H1 (cell line): ENCODE results near the gene DCHS1. TPM values are rescaled to one million over a fixed set of nuclear protein-coding genes. Genes with fewer than 3 reads are reported as not detected.

Experiments used
- CTCF ChIA-PET: fragments of 300-600 bp; sonication (Branson Sonifier 250); formaldehyde crosslinking; loops from one replicate; lab custom pipeline; 2021; ENCODE audit not compliant: partially characterized antibody; lab: Charles Lee
- POLR2A ChIA-PET: fragments of 300-600 bp; sonication (Branson Sonifier 250); formaldehyde crosslinking; loops from one replicate; lab custom pipeline; 2021; ENCODE audit warnings: inconsistent platforms; ENCODE audit not compliant: partially characterized antibody; lab: Charles Lee
- DNase-seq, 2 experiments: peaks; one replicate each; pipeline versions ENCODE4 v3.0.0 to v3.0.0-alpha.2; 2010 to 2022; ENCODE audit warnings: low spot score in 2 of 2, low read depth in 1 of 2, mixed read lengths in 1 of 2
- FAIRE-seq: peaks from 2 replicates; lab custom pipeline; 2011; peaks lifted over from hg19 to GRCh38; lab: Jason Lieb, UNC
- H2AFZ ChIP-seq: 2 replicates; pipeline ENCODE4 v1.8.1; 2012; ENCODE audit warnings: low read length, inconsistent platforms
- H2AK5ac ChIP-seq: 2 replicates; pipeline ENCODE4 v1.6.1; 2013; ENCODE audit warnings: low read depth, low read length
- H2BK120ac ChIP-seq: replicated peaks from 2 replicates; pipeline ENCODE3; 2013; ENCODE audit warnings: low read depth, low read length, inconsistent platforms
- H2BK12ac ChIP-seq: 2 replicates; pipeline ENCODE4 v1.6.1; 2013; ENCODE audit warnings: low read depth, low read length
- H2BK15ac ChIP-seq: 2 replicates; pipeline ENCODE4 v1.6.1; 2013; ENCODE audit warnings: low read length
- H2BK20ac ChIP-seq: 2 replicates; pipeline ENCODE4 v1.6.1; 2013; ENCODE audit warnings: low read length
- H2BK5ac ChIP-seq: 2 replicates; pipeline ENCODE4 v1.6.1; 2013; ENCODE audit warnings: low read depth, low read length
- H3K14ac ChIP-seq: 2 replicates; pipeline ENCODE4 v1.6.1; 2013; ENCODE audit warnings: inconsistent platforms; ENCODE audit not compliant: insufficient read length
- H3K18ac ChIP-seq: 2 replicates; pipeline ENCODE4 v1.6.1; 2013; ENCODE audit warnings: low read length; ENCODE audit errors: extremely low read depth
- H3K23ac ChIP-seq: 2 replicates; pipeline ENCODE4 v1.6.1; 2013; ENCODE audit warnings: inconsistent platforms; ENCODE audit not compliant: insufficient read length
- H3K23me2 ChIP-seq: 2 replicates; pipeline ENCODE4 v1.6.1; 2013; ENCODE audit warnings: low read depth, low read length
- H3K27ac ChIP-seq: 2 replicates; pipeline ENCODE4 v1.6.1; 2011; ENCODE audit warnings: low read depth, low read length, inconsistent platforms
- H3K27me3 ChIP-seq, 4 experiments: replicated peaks in 1 of 4; 1 replicate in 1 of 4; 2 replicates in 3 of 4; pipeline versions ENCODE4 v1.6.1 to v1.8.1; 2011 to 2013; ENCODE audit warnings: low read length in 3 of 4, mild to moderate bottlenecking in 3 of 4, inconsistent platforms in 2 of 4, mixed read lengths in 2 of 4, moderate library complexity in 1 of 4; ENCODE audit not compliant: control insufficient read depth in 3 of 4, insufficient read depth in 3 of 4; ENCODE audit errors: extremely low read depth in 1 of 4
- H3K36me3 ChIP-seq, 4 experiments: 2 replicates each; pipeline versions ENCODE4 v1.6.1 to v1.8.1; 2011 to 2013; ENCODE audit warnings: mild to moderate bottlenecking in 4 of 4, low read length in 3 of 4, moderate library complexity in 2 of 4, control low read depth in 1 of 4, inconsistent platforms in 1 of 4; ENCODE audit not compliant: insufficient read depth in 4 of 4, control insufficient read depth in 2 of 4
- H3K4ac ChIP-seq: replicated peaks from 2 replicates; pipeline ENCODE3; 2013; ENCODE audit warnings: low read length, low read depth, mixed read lengths, inconsistent platforms; ENCODE audit not compliant: insufficient read length
- H3K4me1 ChIP-seq, 4 experiments: replicated peaks in 1 of 4; 1 replicate in 1 of 4; 2 replicates in 3 of 4; pipeline versions ENCODE4 v1.6.1 to v1.8.1; 2011 to 2013; ENCODE audit warnings: low read length in 3 of 4, inconsistent platforms in 2 of 4, mixed read lengths in 1 of 4; ENCODE audit not compliant: insufficient read depth in 4 of 4, control insufficient read depth in 3 of 4
- H3K4me2 ChIP-seq, 2 experiments: 2 replicates each; pipeline versions ENCODE4 v1.6.1 to v1.8.1; 2011 to 2013; ENCODE audit warnings: low read depth in 2 of 2, low read length in 2 of 2, control low read depth in 1 of 2, inconsistent platforms in 1 of 2, mild to moderate bottlenecking in 1 of 2; ENCODE audit not compliant: insufficient read depth in 1 of 2
- H3K4me3 ChIP-seq, 4 experiments: fragments of 200-600, 300-600 bp in 1 of 4; sonication (generic), shearing (Covaris generic), sonication (Bioruptor Twin) in 1 of 4; 2 replicates each; pipeline versions ENCODE4 v1.5.1 to v1.8.1; 2011 to 2016; ENCODE audit warnings: low read length in 4 of 4, low read depth in 3 of 4, control low read depth in 2 of 4, inconsistent platforms in 2 of 4, mild to moderate bottlenecking in 2 of 4, mixed read lengths in 1 of 4, moderate library complexity in 1 of 4; ENCODE audit not compliant: insufficient read depth in 2 of 4; ENCODE audit errors: extremely low read depth in 1 of 4
- H3K56ac ChIP-seq: replicated peaks from 2 replicates; pipeline ENCODE3; 2013; ENCODE audit warnings: low read depth, mild to moderate bottlenecking, mixed read lengths, low read length, inconsistent platforms; ENCODE audit not compliant: insufficient read length
- H3K79me1 ChIP-seq: 2 replicates; pipeline ENCODE4 v1.6.1; 2013; ENCODE audit warnings: low read depth, low read length, control low read depth
- H3K79me2 ChIP-seq, 2 experiments: 2 replicates each; pipeline versions ENCODE4 v1.6.1 to v1.8.1; 2012 to 2013; ENCODE audit warnings: low read length in 2 of 2, mild to moderate bottlenecking in 2 of 2, inconsistent platforms in 1 of 2; ENCODE audit not compliant: insufficient read depth in 2 of 2, control insufficient read depth in 1 of 2
- H3K9ac ChIP-seq, 4 experiments: replicated peaks in 1 of 4; 1 replicate in 1 of 4; 2 replicates in 3 of 4; pipeline versions ENCODE4 v1.6.1 to v1.8.1; 2011 to 2013; ENCODE audit warnings: low read depth in 3 of 4, low read length in 3 of 4, control low read depth in 2 of 4, mild to moderate bottlenecking in 2 of 4, moderate library complexity in 2 of 4, inconsistent platforms in 1 of 4; ENCODE audit errors: extremely low read depth in 1 of 4
- H3K9me3 ChIP-seq, 2 experiments: 2 replicates each; pipeline versions ENCODE4 v1.6.1 to v1.8.1; 2012 to 2013; ENCODE audit warnings: mild to moderate bottlenecking in 2 of 2, moderate library complexity in 2 of 2, control low read depth in 1 of 2, inconsistent platforms in 1 of 2, low read depth in 1 of 2, low read length in 1 of 2, mixed read lengths in 1 of 2; ENCODE audit not compliant: insufficient read depth in 2 of 2
- H4K20me1 ChIP-seq, 2 experiments: replicated peaks in 1 of 2; 2 replicates each; pipeline versions ENCODE3 to v1.8.1; 2011 to 2013; ENCODE audit warnings: inconsistent platforms in 2 of 2, low read length in 2 of 2, mild to moderate bottlenecking in 1 of 2; ENCODE audit not compliant: insufficient read depth in 2 of 2, control insufficient read depth in 1 of 2
- H4K5ac ChIP-seq: 2 replicates; pipeline ENCODE4 v1.6.1; 2013; ENCODE audit warnings: low read length, low read depth, mixed read lengths, inconsistent platforms; ENCODE audit not compliant: insufficient read length
- H4K8ac ChIP-seq: 2 replicates; pipeline ENCODE4 v1.8.0; 2013; ENCODE audit warnings: mild to moderate bottlenecking, moderate library complexity, low read length, inconsistent platforms; ENCODE audit not compliant: insufficient read depth; ENCODE audit errors: extremely low read depth
- H4K91ac ChIP-seq: replicated peaks from 2 replicates; pipeline ENCODE3; 2013; ENCODE audit warnings: low read length, mixed read lengths, inconsistent platforms; ENCODE audit not compliant: insufficient read length
- BCL11A ChIP-seq, 2 experiments: IDR thresholded peaks; one replicate each; pipeline ENCODE4 v1.6.1; 2011; ENCODE audit warnings: low read depth in 2 of 2, low read length in 2 of 2, mild to moderate bottlenecking in 2 of 2
- KDM1A ChIP-seq: fragments of 200-600, 300-600 bp; sonication (generic); IDR thresholded peaks from 2 replicates; pipeline ENCODE4 v1.7.1; 2016; ENCODE audit warnings: mild to moderate bottlenecking, low read length, borderline replicate concordance
- PHF8 ChIP-seq: fragments of 200-600 bp; sonication (generic); conservative IDR thresholded peaks from 2 replicates; pipeline ENCODE4 v1.7.1; 2012; ENCODE audit warnings: low read depth, mild to moderate bottlenecking, inconsistent platforms, low read length, moderate library complexity
- RNF2 ChIP-seq: fragments of 200-900, 300-1000 bp; sonication (generic); IDR thresholded peaks from 2 replicates; pipeline ENCODE4 v1.7.1; 2016; ENCODE audit warnings: borderline replicate concordance, low read depth, mild to moderate bottlenecking, antibody characterized with exemption, low read length; ENCODE audit not compliant: poor library complexity, severe bottlenecking; ENCODE audit errors: missing control alignments
- SP4 ChIP-seq: IDR thresholded peaks from 2 replicates; pipeline ENCODE4 v1.6.1; 2012; ENCODE audit warnings: low read length, inconsistent platforms
- SUZ12 ChIP-seq: fragments of 200-600 bp; sonication (generic); IDR thresholded peaks from 2 replicates; pipeline ENCODE4 v1.6.1; 2012; ENCODE audit warnings: mild to moderate bottlenecking, inconsistent platforms, low read length, moderate library complexity, mixed read lengths
- TBP ChIP-seq: IDR thresholded peaks from 2 replicates; pipeline ENCODE4 v1.6.1; 2011; ENCODE audit warnings: low read depth, low read length, improper control_type of control experiment
- ZNF274 ChIP-seq: IDR thresholded peaks from 2 replicates; pipeline ENCODE4 v1.7.0; 2012; ENCODE audit warnings: low read length, borderline replicate concordance; ENCODE audit errors: extremely low read depth
- WGBS, 2 experiments: shearing (Covaris generic) in 1 of 2; methylation state at CpG; one replicate each; pipeline versions ENCODE4 v1.1.6 to v1.1.7; 2013 to 2015; ENCODE audit warnings: low lambda C conversion rate in 2 of 2, mixed read lengths in 2 of 2, inconsistent platforms in 1 of 2, low coverage in 1 of 2, missing lambda C conversion rate in 1 of 2; ENCODE audit not compliant: insufficient replicate concordance in 2 of 2, insufficient coverage in 1 of 2, insufficient read length in 1 of 2; ENCODE audit errors: extremely low coverage in 1 of 2, missing lambda C conversion rate in 1 of 2; 5-methylcytosine and 5-hydroxymethylcytosine counted together
- polyA plus RNA-seq, 7 experiments: library from polyadenylated mRNA; depleted of rRNA in 3 of 7; stranded (reverse) in 5 of 7; unstranded in 2 of 7; fragments of >200 nt in 5 of 7; fragments of 200-250 nt in 2 of 7; gene quantifications; 1 replicate in 5 of 7; 2 replicates in 1 of 7; 4 replicates in 1 of 7; pipeline versions ENCODE4 v1.2.1 to v1.2.3, GENCODE V29; 2011 to 2013; ENCODE audit warnings: missing spikeins in 2 of 7, mixed read lengths in 2 of 7
- total RNA-seq: library from RNA; stranded (reverse); fragmentation: NEBNext Ultra II Directional; extraction: Animal tissue kit (Norgen Biotek cat#: 25700); gene quantifications from 2 replicates; pipeline ENCODE4 v1.2.1, GENCODE V29; 2021
- TF ChIP-seq, protein P1 (sequence below): IDR thresholded peaks from 2 replicates; pipeline ENCODE4 v1.6.1; 2012; ENCODE audit warnings: low read length, inconsistent platforms

The DCHS1 gene
- total and polyA plus RNA-seq, 2 of the 8 experiments (the other 6 are each of a cell fraction or from before 2014, with no cell fraction given): 8.2 to 10.5 TPM

DNA sequence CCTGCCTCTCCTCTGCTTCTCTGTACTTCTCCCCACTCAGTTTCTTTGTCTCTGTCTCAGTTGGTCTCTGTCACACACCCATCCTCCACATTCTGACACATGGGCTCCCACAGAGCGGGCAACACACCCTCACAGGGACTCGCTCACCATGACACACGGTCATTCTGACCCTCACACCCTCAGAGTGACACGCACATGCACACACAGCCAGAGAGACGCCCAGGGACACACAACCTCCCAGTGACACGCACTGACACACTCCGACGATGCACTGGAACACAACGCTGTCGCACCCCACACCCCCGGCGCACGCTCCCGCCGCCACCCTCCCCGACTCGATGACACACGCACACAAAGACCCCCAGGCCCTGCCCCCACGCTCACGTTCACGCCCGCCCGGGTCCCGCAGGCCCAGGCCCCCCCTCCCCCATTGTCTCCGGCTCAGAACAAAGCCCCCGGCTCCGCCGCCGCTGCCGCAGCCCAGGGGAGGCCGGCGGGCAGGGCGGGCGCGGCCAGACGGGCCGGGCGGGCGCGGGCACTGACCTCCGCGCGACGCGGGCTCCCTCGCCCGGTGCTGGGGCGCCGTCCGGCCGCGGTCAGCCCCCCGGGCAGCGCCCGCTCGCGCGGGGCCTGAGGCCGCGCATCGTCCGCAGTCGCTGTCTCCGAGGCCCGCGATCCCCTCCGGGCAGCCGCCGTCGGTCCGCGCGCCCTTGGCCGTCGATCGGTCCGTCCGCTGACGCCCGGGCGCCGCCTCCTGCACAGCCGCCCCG lies 404 bp downstream of the DCHS1 start:
- no peak overlapping the region for H2BK120ac ChIP-seq
- H3K18ac ChIP-seq: no peak overlapping the region
- no peak overlapping the region for H3K56ac ChIP-seq
- H2BK5ac ChIP-seq: no peak overlapping the region
- H3K79me2 ChIP-seq: no peaks in the 10 kb centered on the region
- no peak for FAIRE-seq
- H3K27me3 ChIP-seq: peaks cover 1 to 36% (median 32%) of the 10 kb centered on the region in 4 experiments
- peaks cover 9% of the 10 kb centered on the region for H3K23me2 ChIP-seq
- H2AFZ ChIP-seq: 0 out of 2 replicates have a peak overlapping the region, but pooled peaks have one; percentile 83
- no peak overlapping the region for H2BK15ac ChIP-seq
- H3K14ac ChIP-seq: no peak overlapping the region
- H4K91ac ChIP-seq: no peak overlapping the region
- H2BK20ac ChIP-seq: no peak overlapping the region
- peaks cover 0 to 7% (median 6%) of the 10 kb centered on the region in 4 experiments; a peak in 4 of 7 replicates for H3K4me1 ChIP-seq
- H3K79me1 ChIP-seq: no peaks in the 10 kb centered on the region
- peak in 1 of 2 experiments; percentile 52 for DNase-seq
- no peak overlapping the region for H3K4ac ChIP-seq
- no peak overlapping the region for H4K5ac ChIP-seq
- ChIA-PET POLR2A (interaction anchor here (0.5 to 1.3 kb wide), 3 partner anchors 8 to 26 kb away, joined by 3 to 4 read pairs (median 3); no protein-coding TSS in a partner anchor), CTCF (interaction anchor here (0.7 to 4.9 kb wide), 2 partner anchors 12 to 17 kb away, joined by 3 to 36 read pairs; no protein-coding TSS in a partner anchor)
- 37% methylated on average over 5 of the region's 84 CpGs; no CpG with 5 or more reads in 1 of the 2 experiments for WGBS, 2 experiments
- peak overlapping the region in 1 of 4 experiments; percentile 56; a peak in 1 of 7 replicates for H3K9ac ChIP-seq
- peak overlapping the region; percentile 33; the same call in 1 of the 2 replicates for H2AK5ac ChIP-seq
- no peak overlapping the region for H3K23ac ChIP-seq
- H2BK12ac ChIP-seq: peak overlapping the region; percentile 42; the same call in 1 of the 2 replicates
- peak overlapping the region; percentile 40; the same call in 1 of the 2 replicates for H4K8ac ChIP-seq
- H3K4me2 ChIP-seq: peak overlapping the region; percentile 83 to 92
- no peak overlapping the region for H3K27ac ChIP-seq
- no peaks in the 10 kb centered on the region for H3K9me3 ChIP-seq
- H4K20me1 ChIP-seq: peaks cover 0 to 3% of the 10 kb centered on the region in 2 experiments
- no peaks in the 10 kb centered on the region for H3K36me3 ChIP-seq
- H3K4me3 ChIP-seq: peak overlapping the region; percentile 30 to 65 (median 46)
- TF ChIP-seq, protein P1, sequence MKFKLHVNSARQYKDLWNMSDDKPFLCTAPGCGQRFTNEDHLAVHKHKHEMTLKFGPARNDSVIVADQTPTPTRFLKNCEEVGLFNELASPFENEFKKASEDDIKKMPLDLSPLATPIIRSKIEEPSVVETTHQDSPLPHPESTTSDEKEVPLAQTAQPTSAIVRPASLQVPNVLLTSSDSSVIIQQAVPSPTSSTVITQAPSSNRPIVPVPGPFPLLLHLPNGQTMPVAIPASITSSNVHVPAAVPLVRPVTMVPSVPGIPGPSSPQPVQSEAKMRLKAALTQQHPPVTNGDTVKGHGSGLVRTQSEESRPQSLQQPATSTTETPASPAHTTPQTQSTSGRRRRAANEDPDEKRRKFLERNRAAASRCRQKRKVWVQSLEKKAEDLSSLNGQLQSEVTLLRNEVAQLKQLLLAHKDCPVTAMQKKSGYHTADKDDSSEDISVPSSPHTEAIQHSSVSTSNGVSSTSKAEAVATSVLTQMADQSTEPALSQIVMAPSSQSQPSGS: no peak
- TF ChIP-seq BCL11A (IDR thresholded peaks at IDR 0.05; ENCODE audit: low read depth in 2 of 2, low read length in 2 of 2) (no peak), SP4 (no peak), PHF8 (no peak), ZNF274 (no peak), SUZ12 (peak; percentile 26; the same call in 1 of the 2 replicates), TBP (no peak), RNF2 (no peak), KDM1A (no peak)
